ENCODE measurements around the gene RAB10.
"Not testable (repeated sequence)": the region's sequence is repeated elsewhere in the genome, so short reads cannot be mapped to it uniquely, and the experiment has no call there.

DNA sequence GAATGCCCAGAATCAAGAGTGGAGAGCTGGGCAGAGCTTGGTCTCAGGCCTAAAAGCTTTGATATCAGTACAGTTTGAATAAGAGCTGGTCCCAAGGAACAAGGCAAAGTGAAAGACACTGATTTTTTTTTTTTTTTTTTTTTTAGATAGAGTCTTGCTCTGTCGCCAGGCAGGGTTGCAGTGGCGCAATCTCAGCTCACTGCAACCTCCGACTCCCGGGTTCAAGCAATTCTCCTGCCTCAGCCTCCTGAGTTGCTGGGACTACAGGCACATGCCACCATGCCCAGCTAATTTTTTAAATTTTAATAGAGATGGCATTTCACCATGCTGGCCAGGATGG, 17.2 kb upstream of the RAB10 start:
- not testable (repeated sequence) for TF ChIP-seq CTCF (IDR thresholded peaks at IDR 0.05; ENCODE audit: low read depth, low read length); EZH2phosphoT487 (IDR thresholded peaks at IDR 0.05; ENCODE audit: low read depth)
